DOHH2 (cell line): ENCODE data around the gene FNDC3B.

Experiments
- H3F3A ChIP-seq: fragments of 200-600 bp; sonication (generic), shearing (Covaris generic); 2 replicates; pipeline ENCODE4 v1.6.0; 2016; ENCODE audit warnings: antibody characterized with exemption, mild to moderate bottlenecking; ENCODE audit not compliant: control insufficient read depth, insufficient read depth
- H3K27ac ChIP-seq: fragments of 200-600 bp; sonication (generic); 2 replicates; pipeline ENCODE4 v1.5.1; 2014; ENCODE audit warnings: low read depth, mild to moderate bottlenecking, low read length, moderate library complexity
- H3K27me3 ChIP-seq: fragments of 200-600 bp; sonication (generic); 2 replicates; pipeline ENCODE4 v1.6.1; 2014; ENCODE audit warnings: mild to moderate bottlenecking, low read length, mixed read lengths; ENCODE audit not compliant: control insufficient read depth
- H3K36me3 ChIP-seq: fragments of 200-600 bp; sonication (generic); 2 replicates; pipeline ENCODE4 v1.6.1; 2014; ENCODE audit warnings: mild to moderate bottlenecking, low read length, moderate library complexity, mixed read lengths; ENCODE audit not compliant: control insufficient read depth
- H3K4me1 ChIP-seq: fragments of 200-600 bp; sonication (generic); 2 replicates; pipeline ENCODE4 v1.6.1; 2014; ENCODE audit warnings: mild to moderate bottlenecking, low read length, mixed read lengths; ENCODE audit not compliant: control insufficient read depth
- H3K4me2 ChIP-seq: fragments of 200-600 bp; sonication (generic); 2 replicates; pipeline ENCODE4 v1.6.0; 2014; ENCODE audit warnings: mild to moderate bottlenecking, low read length, moderate library complexity
- H3K4me3 ChIP-seq: fragments of 200-600 bp; sonication (generic); 2 replicates; pipeline ENCODE4 v1.5.1; 2014; ENCODE audit warnings: mild to moderate bottlenecking, low read length, mixed read lengths
- H3K79me2 ChIP-seq: fragments of 200-600 bp; sonication (generic); 2 replicates; pipeline ENCODE4 v1.6.1; 2014; ENCODE audit warnings: mild to moderate bottlenecking, low read length, mixed read lengths; ENCODE audit not compliant: control insufficient read depth
- H3K9me2 ChIP-seq: fragments of 200-600 bp; sonication (generic); replicated peaks from 2 replicates; pipeline ENCODE4 v1.6.1; 2014; ENCODE audit warnings: mild to moderate bottlenecking, low read length, mixed read lengths; ENCODE audit not compliant: control insufficient read depth
- H3K9me3 ChIP-seq: fragments of 200-600 bp; sonication (generic); 2 replicates; pipeline ENCODE4 v1.6.1; 2014; ENCODE audit warnings: antibody characterized with exemption, low read length, mixed read lengths; ENCODE audit not compliant: control insufficient read depth, insufficient read depth
- H4K20me1 ChIP-seq: fragments of 200-600 bp; sonication (generic); 2 replicates; pipeline ENCODE4 v1.6.0; 2014; ENCODE audit warnings: low read depth, mild to moderate bottlenecking, antibody characterized with exemption, low read length, moderate library complexity; ENCODE audit not compliant: control insufficient read depth, insufficient read depth
- EZH2phosphoT487 ChIP-seq: fragments of 200-600 bp; sonication (generic); IDR thresholded peaks from 2 replicates; pipeline ENCODE4 v1.6.1; 2017; ENCODE audit warnings: borderline replicate concordance, mild to moderate bottlenecking, antibody characterized with exemption, low read length, moderate library complexity, mixed read lengths
- TF ChIP-seq, protein P1 (sequence below): fragments of 200-600 bp; sonication (generic); IDR thresholded peaks from one replicate; pipeline ENCODE4 v1.5.1; 2014; ENCODE audit warnings: antibody characterized with exemption, mild to moderate bottlenecking, low read depth, low read length; ENCODE audit not compliant: poor library complexity, severe bottlenecking

FNDC3B gene

DNA sequence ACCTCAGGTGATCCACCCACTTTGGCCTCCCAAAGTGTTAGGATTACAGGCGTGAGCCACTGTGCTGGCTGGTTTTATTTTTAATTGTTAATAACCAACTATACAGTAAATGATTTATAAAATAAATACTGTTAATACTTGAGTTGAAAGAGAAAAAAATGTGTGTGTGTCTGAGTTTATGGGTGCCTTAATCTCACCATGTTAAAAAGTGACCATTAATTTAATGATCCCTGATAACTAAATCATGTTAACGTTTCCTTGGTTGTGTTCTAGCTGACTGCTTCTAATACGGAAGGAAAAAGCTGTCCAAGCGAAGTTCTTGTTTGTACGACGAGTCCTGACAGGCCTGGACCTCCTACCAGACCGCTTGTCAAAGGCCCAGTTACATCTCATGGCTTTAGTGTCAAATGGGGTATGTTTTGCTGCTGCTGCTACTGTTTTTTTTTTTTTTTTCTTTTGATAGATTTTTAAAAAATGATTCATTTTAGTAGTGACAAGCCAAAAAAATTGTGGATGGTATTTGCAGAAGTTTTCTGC lies 295.4 kb downstream of the FNDC3B start:
- Histone ChIP-seq H4K20me1 (no peaks in the 10 kb centered on the region), H3K27ac (no peak overlapping the region), H3K9me3 (no peaks in the 10 kb centered on the region), H3K4me1 (no peaks in the 10 kb centered on the region), H3K4me2 (no peak overlapping the region), H3K79me2 (no peaks in the 10 kb centered on the region), H3F3A (no peaks in the 10 kb centered on the region), H3K27me3 (no peaks in the 10 kb centered on the region), H3K4me3 (no peak overlapping the region), H3K9me2 (no peaks in the 10 kb centered on the region), H3K36me3 (no peaks in the 10 kb centered on the region)
- TF ChIP-seq, protein P1, sequence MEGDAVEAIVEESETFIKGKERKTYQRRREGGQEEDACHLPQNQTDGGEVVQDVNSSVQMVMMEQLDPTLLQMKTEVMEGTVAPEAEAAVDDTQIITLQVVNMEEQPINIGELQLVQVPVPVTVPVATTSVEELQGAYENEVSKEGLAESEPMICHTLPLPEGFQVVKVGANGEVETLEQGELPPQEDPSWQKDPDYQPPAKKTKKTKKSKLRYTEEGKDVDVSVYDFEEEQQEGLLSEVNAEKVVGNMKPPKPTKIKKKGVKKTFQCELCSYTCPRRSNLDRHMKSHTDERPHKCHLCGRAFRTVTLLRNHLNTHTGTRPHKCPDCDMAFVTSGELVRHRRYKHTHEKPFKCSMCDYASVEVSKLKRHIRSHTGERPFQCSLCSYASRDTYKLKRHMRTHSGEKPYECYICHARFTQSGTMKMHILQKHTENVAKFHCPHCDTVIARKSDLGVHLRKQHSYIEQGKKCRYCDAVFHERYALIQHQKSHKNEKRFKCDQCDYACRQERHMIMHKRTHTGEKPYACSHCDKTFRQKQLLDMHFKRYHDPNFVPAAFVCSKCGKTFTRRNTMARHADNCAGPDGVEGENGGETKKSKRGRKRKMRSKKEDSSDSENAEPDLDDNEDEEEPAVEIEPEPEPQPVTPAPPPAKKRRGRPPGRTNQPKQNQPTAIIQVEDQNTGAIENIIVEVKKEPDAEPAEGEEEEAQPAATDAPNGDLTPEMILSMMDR = no peak
- no peak for TF ChIP-seq EZH2phosphoT487

DNA sequence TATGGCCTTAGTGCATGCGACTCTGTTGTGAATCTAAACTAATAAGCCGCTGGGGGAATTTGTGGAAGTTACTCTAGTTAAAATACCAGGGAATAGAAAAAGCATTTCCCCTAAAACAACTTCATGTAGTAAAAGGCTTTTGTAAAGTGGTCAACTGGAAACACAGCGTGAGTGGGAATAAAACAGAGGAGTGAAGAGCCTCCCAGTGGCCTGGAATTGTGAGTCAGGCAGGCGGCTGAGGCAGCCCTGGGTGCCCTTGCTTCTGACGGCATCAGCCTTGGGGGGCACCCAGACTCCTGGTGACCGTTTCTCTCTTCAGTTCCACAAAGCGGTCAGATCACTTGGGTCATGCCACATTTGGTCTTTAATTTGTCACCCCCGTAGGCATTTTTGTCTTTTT lies 300.5 kb downstream of the FNDC3B start:
- no peaks in the 10 kb centered on the region for H3K27me3 ChIP-seq
- H3K4me3 ChIP-seq = no peak overlapping the region
- H3F3A ChIP-seq = no peaks in the 10 kb centered on the region
- no peak overlapping the region for H3K4me2 ChIP-seq
- H3K79me2 ChIP-seq = no peaks in the 10 kb centered on the region
- H3K27ac ChIP-seq = no peak overlapping the region
- no peak for TF ChIP-seq EZH2phosphoT487
- TF ChIP-seq, protein P1 = no peak
- H3K4me1 ChIP-seq = no peaks in the 10 kb centered on the region
- H3K9me3 ChIP-seq = no peaks in the 10 kb centered on the region
- H3K9me2 ChIP-seq = no peaks in the 10 kb centered on the region
- peaks cover 3% of the 10 kb centered on the region; the same call in 1 of the 2 replicates for H4K20me1 ChIP-seq
- no peaks in the 10 kb centered on the region; the same call in 1 of the 2 replicates for H3K36me3 ChIP-seq

DNA sequence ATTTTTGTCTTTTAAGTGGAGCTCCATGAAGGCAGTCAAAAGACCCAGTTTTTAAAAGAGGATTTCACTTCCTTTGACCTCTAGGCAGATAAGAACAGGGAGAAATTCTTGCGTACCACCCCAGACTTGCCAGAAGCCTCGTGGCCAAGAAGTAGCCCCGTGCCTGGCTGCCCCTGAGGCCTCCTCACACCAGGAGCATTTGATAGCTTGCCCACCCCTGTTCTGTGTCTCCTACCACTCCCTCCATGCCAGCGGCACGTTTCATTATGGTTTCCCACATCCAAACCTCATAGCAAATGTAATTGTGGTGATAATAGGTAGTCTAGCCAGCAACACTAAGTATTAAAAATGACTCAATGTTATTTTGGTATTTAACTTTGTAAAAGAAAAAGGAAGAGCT lies 301.2 kb downstream of the FNDC3B start:
- no peaks in the 10 kb centered on the region for H3K4me1 ChIP-seq
- no peaks in the 10 kb centered on the region for H3F3A ChIP-seq
- H3K36me3 ChIP-seq = no peaks in the 10 kb centered on the region; the same call in 1 of the 2 replicates
- no peaks in the 10 kb centered on the region for H3K27me3 ChIP-seq
- TF ChIP-seq, protein P1 = no peak
- TF ChIP-seq EZH2phosphoT487 = no peak
- H3K4me3 ChIP-seq = no peak overlapping the region
- H4K20me1 ChIP-seq = peaks cover 3% of the 10 kb centered on the region; the same call in 1 of the 2 replicates
- H3K9me2 ChIP-seq = no peaks in the 10 kb centered on the region
- no peaks in the 10 kb centered on the region for H3K9me3 ChIP-seq
- H3K79me2 ChIP-seq = no peaks in the 10 kb centered on the region
- H3K4me2 ChIP-seq = no peak overlapping the region
- no peak overlapping the region for H3K27ac ChIP-seq
